HG03025 (cell line): Measurements from ENCODE around the gene ATRN.
A peak's percentile ranks its signal among the peaks of the same experiment; 100 is the strongest.
"Not testable (repeated sequence)": the region's sequence is repeated elsewhere in the genome, so short reads cannot be mapped to it uniquely, and the experiment has no call there.

Source experiments
- ATAC-seq: cut with Tn5 transposase; IDR thresholded peaks from one replicate; pipeline ENCODE4 v1.9.1; 2021; ENCODE audit warnings: mild to moderate bottlenecking, moderate library complexity; ENCODE audit not compliant: unreplicated experiment, low FRiP score

The ATRN gene

GRCh38 chr20:3470627-3471396 is at the start of gene ATRN:
ATRN (plus strand) TSS chr20:3471018; CDS start chr20:3471108, 90 bp downstream.
- peak; percentile 80 for ATAC-seq

GRCh38 chr20:3421985-3422384 is 48.8 kb upstream of the ATRN start:
- ATAC-seq, result no peak

GRCh38 chr20:3423126-3423525 is 47.7 kb upstream of the ATRN start:
- ATAC-seq, result no peak

- not testable (repeated sequence) for ATAC-seq
Measured at GRCh38 chr20:3426766-3427165, 44.1 kb upstream of the ATRN start.

- ATAC-seq, result peak; percentile 89
Measured at GRCh38 chr20:3430376-3431069, 40.3 kb upstream of the ATRN start.

- ATAC-seq, result no peak
Measured at GRCh38 chr20:3431109-3431508, 39.7 kb upstream of the ATRN start.

GRCh38 chr20:3432844-3433243 is 38.0 kb upstream of the ATRN start:
- ATAC-seq, result no peak

GRCh38 chr20:3433744-3434143 is 37.1 kb upstream of the ATRN start:
- no peak for ATAC-seq

GRCh38 chr20:3434232-3434631 is 36.6 kb upstream of the ATRN start:
- ATAC-seq, result no peak

- no peak for ATAC-seq
Measured at GRCh38 chr20:3436864-3437574, 33.8 kb upstream of the ATRN start.

GRCh38 chr20:3446779-3447178 is 24.0 kb upstream of the ATRN start:
- ATAC-seq, result no peak

GRCh38 chr20:3447321-3447720 is 23.5 kb upstream of the ATRN start:
- no peak for ATAC-seq

GRCh38 chr20:3449319-3449718 is 21.5 kb upstream of the ATRN start:
- ATAC-seq, result no peak

- no peak for ATAC-seq
Measured at GRCh38 chr20:3452136-3452535, 18.7 kb upstream of the ATRN start.

GRCh38 chr20:3452690-3453089 is 18.1 kb upstream of the ATRN start:
- no peak for ATAC-seq

- no peak for ATAC-seq
Measured at GRCh38 chr20:3454831-3455230, 16.0 kb upstream of the ATRN start.

- no peak for ATAC-seq
Measured at GRCh38 chr20:3456648-3457047, 14.2 kb upstream of the ATRN start.

- no peak for ATAC-seq
Measured at GRCh38 chr20:3459881-3460307, 10.9 kb upstream of the ATRN start.

- no peak for ATAC-seq
Measured at GRCh38 chr20:3461211-3461771, 9.5 kb upstream of the ATRN start.

GRCh38 chr20:3461911-3462677 is 8.7 kb upstream of the ATRN start:
- ATAC-seq, result no peak
